GM18505 (cell line): ENCODE measurements around the gene AOPEP.

Experiments used
- ATAC-seq: cut with Tn5 transposase; IDR thresholded peaks from one replicate; pipeline ENCODE4 v1.9.1; 2021; ENCODE audit not compliant: unreplicated experiment
- POLR2A ChIP-seq: IDR thresholded peaks from 4 replicates; pipeline ENCODE4 v1.6.1; 2011; ENCODE audit warnings: borderline replicate concordance; ENCODE audit not compliant: insufficient read depth, insufficient read length; ENCODE audit errors: extremely low read depth

Gene AOPEP

GRCh38 chr9:95021166-95021886, 294.8 kb downstream of the AOPEP start:
- TF ChIP-seq POLR2A = no peak
- no peak for ATAC-seq

GRCh38 chr9:95022657-95023056, 296.2 kb downstream of the AOPEP start:
- TF ChIP-seq POLR2A = no peak
- ATAC-seq = no peak

GRCh38 chr9:95023217-95024003, 296.9 kb downstream of the AOPEP start:
- no peak for ATAC-seq
- no peak for TF ChIP-seq POLR2A

DNA sequence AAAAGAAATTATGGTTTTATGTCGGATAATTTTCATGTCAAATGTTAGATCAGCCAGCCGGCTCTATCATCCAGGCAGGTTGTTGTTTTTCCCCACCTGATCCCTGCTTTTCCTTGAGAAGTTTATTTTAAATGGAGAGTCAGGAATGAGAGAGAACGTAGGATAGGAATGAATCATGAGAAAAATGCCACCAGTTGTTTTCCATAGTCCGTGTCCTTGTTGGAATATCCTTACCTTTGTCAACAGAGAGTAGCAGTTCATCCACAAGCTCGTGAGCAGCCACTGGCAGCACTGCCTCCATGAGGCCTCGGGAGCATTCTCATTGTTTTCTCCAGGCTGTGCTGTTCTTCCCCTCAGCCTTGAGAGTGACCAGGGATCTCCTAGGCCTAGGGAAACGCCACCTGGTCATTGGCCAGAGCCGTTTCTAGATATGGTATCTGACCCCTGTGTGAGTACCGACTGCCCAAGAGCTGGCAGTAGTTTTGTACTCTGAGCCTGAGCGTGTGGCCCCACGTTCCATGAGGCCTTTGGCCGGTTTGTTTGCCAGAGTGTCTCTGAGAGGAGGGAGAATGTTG, 297.7 kb downstream of the AOPEP start:
- ATAC-seq = no peak
- TF ChIP-seq POLR2A = no peak

DNA sequence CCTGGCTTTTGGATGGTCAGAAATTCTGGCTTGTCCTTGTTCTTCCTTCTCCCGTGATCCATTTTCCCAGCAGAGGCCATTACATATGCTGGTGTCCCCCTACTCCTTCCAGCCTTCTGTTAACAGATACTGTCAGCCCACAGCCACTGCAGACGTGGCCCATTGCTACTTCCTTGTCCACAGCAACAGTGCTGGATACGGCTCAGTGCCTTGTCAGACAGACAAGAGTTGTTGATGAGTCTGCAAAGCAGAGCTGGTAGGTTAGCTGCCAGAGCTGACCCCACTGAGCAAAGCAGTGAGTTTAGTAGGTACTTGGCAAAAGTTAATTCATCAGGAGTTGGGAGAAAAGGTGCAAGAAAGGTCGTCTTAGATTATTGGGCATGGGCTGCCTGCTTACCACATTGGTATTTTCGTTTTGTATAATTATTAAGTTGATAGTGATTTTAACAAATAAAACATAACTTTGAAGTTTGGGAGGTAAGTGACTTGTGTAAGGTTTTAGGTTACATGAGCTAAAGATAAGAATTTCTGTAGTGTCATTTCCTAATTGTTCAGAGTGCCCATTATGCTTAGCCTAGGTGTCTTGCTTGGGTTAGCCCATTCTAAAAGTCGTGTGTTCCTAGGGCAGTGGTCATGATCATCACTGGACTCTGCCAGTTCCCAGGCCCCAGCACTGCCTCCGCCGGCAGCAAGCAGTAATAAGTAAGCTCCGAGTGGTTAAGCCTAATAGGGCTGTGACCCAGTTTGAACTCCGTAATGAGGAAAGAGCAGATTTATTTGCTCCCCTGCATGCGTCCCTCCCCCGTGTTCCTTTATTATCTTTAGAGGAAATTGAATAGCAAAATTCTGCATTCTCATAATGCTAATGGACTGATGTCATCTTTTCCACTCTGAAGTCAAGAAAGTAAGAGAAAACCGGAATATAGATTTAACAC, 299.0 kb downstream of the AOPEP start:
- no peak for ATAC-seq
- no peak for TF ChIP-seq POLR2A

- no peak for TF ChIP-seq POLR2A
- ATAC-seq = no peak
Measured at GRCh38 chr9:95026148-95026524, 299.6 kb downstream of the AOPEP start.

DNA sequence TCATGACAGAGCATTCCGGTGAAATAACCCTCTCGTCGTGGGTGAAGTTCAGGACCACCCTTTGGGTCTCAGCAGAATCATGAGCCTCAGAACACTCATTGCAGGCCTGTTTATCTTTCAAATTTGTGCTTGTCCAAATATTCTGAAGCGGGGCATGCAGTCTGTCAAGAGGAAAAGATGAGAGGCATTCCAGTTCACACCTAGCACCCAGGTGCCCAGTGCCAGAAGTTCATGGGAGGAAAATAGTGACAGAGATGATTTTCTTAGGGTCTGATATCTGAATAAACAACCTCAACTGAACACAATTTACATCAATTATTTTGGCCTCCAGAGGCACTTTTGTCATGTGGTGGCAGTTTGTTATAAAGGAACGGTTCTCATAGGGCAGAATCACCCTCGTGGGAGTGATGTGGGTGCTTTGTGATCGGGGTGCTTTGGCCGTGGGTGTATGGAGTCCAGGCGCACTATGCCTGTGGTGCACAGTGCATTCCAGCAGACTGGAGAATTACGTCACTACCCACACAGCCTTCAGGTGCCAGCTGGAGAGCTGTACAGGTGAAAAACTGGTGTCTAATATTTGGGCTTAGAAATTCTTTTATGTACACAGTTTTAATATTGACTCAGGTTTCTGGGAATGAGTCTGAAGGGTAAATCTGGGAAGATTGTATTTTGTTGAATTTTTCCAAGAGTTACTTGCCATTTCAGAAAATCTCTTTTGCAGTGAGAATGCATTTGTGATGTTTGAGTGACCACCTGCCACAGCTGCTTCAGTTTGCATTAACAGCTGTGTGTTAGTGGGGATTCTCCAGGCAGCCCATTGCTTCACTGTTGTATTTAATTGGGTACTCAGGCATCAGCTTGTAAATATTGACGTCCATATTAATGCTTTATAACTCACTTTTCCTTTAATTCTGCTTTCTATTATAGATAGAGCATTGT, 301.7 kb downstream of the AOPEP start:
- TF ChIP-seq POLR2A = no peak
- ATAC-seq = no peak

- TF ChIP-seq POLR2A = no peak
Measured at GRCh38 chr9:95028853-95029219, 302.3 kb downstream of the AOPEP start.

GRCh38 chr9:95029288-95029687, 302.8 kb downstream of the AOPEP start:
- no peak for TF ChIP-seq POLR2A
- ATAC-seq = no peak

More at GRCh38 chr9:95028853-95029219, 302.3 kb downstream of the AOPEP start:
- no peak for ATAC-seq

- no peak for ATAC-seq
- no peak for TF ChIP-seq POLR2A
Measured at GRCh38 chr9:95029720-95030119, 303.2 kb downstream of the AOPEP start.

GRCh38 chr9:95030344-95030743, 303.8 kb downstream of the AOPEP start:
- no peak for ATAC-seq
- no peak for TF ChIP-seq POLR2A
